Neural cell (in vitro differentiated cells): ENCODE results near the gene GIT2.

Experiments used
- EZH2 ChIP-seq: fragments of 200-600, 300-800 bp; shearing (Covaris generic), sonication (generic); IDR thresholded peaks from 2 replicates; pipeline ENCODE4 v1.6.1; 2014; ENCODE audit warnings: antibody characterized with exemption, low read length, borderline replicate concordance, mild to moderate bottlenecking; ENCODE audit not compliant: insufficient read depth, poor library complexity, severe bottlenecking
- MXI1 ChIP-seq: fragments of 450-650 bp; conservative IDR thresholded peaks from 2 replicates; pipeline ENCODE4 v1.6.1; 2014; ENCODE audit warnings: antibody characterized with exemption, mild to moderate bottlenecking; ENCODE audit not compliant: poor library complexity, severe bottlenecking
- RAD21 ChIP-seq: fragments of 450-650 bp; conservative IDR thresholded peaks from 2 replicates; pipeline ENCODE4 v1.6.1; 2014; ENCODE audit warnings: antibody characterized with exemption, mild to moderate bottlenecking, moderate library complexity
- TF ChIP-seq, protein P1 (sequence below): fragments of 450-650 bp; IDR thresholded peaks from 2 replicates; pipeline ENCODE4 v1.5.1; 2014; ENCODE audit warnings: antibody characterized with exemption, mild to moderate bottlenecking, moderate library complexity; ENCODE audit not compliant: poor library complexity, severe bottlenecking

DNA sequence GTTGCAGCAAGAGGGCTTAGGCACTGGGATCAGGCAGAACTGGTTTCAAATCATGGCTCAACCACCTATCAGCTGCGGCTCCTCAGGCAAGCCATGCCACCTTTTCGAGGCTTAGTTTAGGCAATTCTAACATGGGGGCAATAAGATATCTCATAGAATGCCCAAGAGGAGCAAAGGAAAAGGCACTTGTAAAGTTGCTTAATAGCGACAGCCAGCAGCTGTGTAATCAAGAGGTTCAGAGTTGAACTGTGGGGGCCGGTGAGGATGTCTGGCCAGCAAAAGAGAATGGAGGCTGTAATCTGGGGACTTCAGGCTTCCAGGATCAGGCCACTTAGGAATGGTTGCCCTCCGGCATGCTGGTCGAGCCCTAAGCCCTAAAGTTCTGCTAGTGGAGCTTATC lies 99.1 kb downstream of the GIT2 start:
- no peak for TF ChIP-seq MXI1
- TF ChIP-seq, protein P1, sequence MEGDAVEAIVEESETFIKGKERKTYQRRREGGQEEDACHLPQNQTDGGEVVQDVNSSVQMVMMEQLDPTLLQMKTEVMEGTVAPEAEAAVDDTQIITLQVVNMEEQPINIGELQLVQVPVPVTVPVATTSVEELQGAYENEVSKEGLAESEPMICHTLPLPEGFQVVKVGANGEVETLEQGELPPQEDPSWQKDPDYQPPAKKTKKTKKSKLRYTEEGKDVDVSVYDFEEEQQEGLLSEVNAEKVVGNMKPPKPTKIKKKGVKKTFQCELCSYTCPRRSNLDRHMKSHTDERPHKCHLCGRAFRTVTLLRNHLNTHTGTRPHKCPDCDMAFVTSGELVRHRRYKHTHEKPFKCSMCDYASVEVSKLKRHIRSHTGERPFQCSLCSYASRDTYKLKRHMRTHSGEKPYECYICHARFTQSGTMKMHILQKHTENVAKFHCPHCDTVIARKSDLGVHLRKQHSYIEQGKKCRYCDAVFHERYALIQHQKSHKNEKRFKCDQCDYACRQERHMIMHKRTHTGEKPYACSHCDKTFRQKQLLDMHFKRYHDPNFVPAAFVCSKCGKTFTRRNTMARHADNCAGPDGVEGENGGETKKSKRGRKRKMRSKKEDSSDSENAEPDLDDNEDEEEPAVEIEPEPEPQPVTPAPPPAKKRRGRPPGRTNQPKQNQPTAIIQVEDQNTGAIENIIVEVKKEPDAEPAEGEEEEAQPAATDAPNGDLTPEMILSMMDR = no peak
- no peak for TF ChIP-seq EZH2
- TF ChIP-seq RAD21 = no peak
